Vagina (tissue), 2 donors: ENCODE results near the gene SP140L. TPM values are rescaled to one million over a fixed set of nuclear protein-coding genes. Genes with fewer than 3 reads are reported as not detected.
A peak's percentile ranks its signal among the peaks of the same experiment; 100 is the strongest.

ENCODE experiments used
- DNase-seq, 2 donors: peaks; one replicate each; pipeline ENCODE4 v3.0.0-alpha.2; 2017; ENCODE audit errors: extremely low spot score in 2 of 2
- H3K27ac ChIP-seq: fragments of 200-600 bp; sonication (generic); one replicate; pipeline ENCODE4 v1.5.1; 2019
- H3K27me3 ChIP-seq: fragments of 200-600 bp; sonication (generic); one replicate; pipeline ENCODE4 v1.5.1; 2019
- H3K36me3 ChIP-seq, 2 donors: fragments of 200-600 bp; sonication (generic); one replicate each; pipeline ENCODE4 v1.5.1; 2017 to 2019
- H3K4me1 ChIP-seq: fragments of 200-600 bp; sonication (generic); one replicate; pipeline ENCODE4 v1.5.1; 2019
- H3K4me3 ChIP-seq, 2 donors: fragments of 200-600 bp; sonication (generic); 1 replicate in 1 of 2; 2 replicates in 1 of 2; pipeline ENCODE4 v1.5.1; 2016 to 2019
- H3K9me3 ChIP-seq: fragments of 200-600 bp; sonication (generic); one replicate; pipeline ENCODE4 v1.5.1; 2019
- CTCF ChIP-seq, 3 experiments: fragments of 450-650 bp in 2 of 3; fragments of 200-600 bp in 1 of 3; sonication (generic) in 1 of 3; IDR thresholded peaks; one replicate each; pipeline ENCODE4 v1.5.1; 2017 to 2019; ENCODE audit warnings: antibody characterized with exemption in 3 of 3, mild to moderate bottlenecking in 2 of 3, moderate library complexity in 2 of 3
- POLR2A ChIP-seq, 2 donors: fragments of 450-650 bp; IDR thresholded peaks; one replicate each; pipeline ENCODE4 v1.6.1; 2017; ENCODE audit warnings: antibody characterized with exemption in 2 of 2, mild to moderate bottlenecking in 2 of 2, moderate library complexity in 2 of 2
- POLR2AphosphoS5 ChIP-seq, 2 donors: sonication (generic); formaldehyde crosslinking; IDR thresholded peaks; one replicate each; pipeline ENCODE4 v1.9.0; 2017; ENCODE audit warnings: antibody characterized with exemption in 2 of 2, mild to moderate bottlenecking in 2 of 2, low read depth in 1 of 2; ENCODE audit not compliant: insufficient read depth in 1 of 2
- intact Hi-C: fragments of 100-400 bp; cut with DNase I; formaldehyde crosslinking; loops from one replicate; pipeline ENCODE4 v1.15.1; 2023
- total RNA-seq: library from RNA; depleted of rRNA; stranded (reverse); fragments of >200 nt; gene quantifications from one replicate; pipeline ENCODE4 v1.2.3, GENCODE V29; 2016

The SP140L gene
- total RNA-seq, 1 donor from 2014 or later = 11.5 TPM

DNA sequence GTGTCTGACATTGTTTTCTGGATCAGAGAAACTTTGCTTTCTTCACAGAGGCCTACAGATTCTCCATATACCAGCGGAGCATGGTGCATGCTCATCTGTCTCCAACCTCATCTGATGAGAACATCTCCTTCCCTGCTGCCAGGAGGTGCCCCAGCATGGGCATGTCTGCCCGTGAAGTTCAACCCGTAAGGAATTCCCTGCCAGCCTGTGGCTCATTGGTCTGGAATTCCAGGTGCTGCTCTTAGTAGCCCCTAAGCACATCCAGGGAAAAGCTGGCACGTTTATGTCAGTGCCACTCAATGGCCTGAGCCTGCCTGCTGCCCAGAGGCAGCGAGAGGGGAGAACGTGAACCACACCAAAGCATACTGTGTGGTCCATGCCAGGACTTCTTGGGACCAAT lies 87.3 kb downstream of the SP140L start:
- Histone ChIP-seq H3K27ac (peak overlapping the region; percentile 98), H3K4me1 (peaks cover 77% of the 10 kb centered on the region)

GRCh38 chr2:230416061-230416721 lies 89.2 kb downstream of the SP140L start, which contains the start of gene SP100:
SP100 (plus strand) TSS chr2:230416201; CDS start chr2:230416297, 96 bp downstream.
- Histone ChIP-seq H3K27me3 (no peaks in the 10 kb centered on the region), H3K4me3 (peak within 1 kb of the TSS; percentile 49 to 64), H3K9me3 (no peaks in the 10 kb centered on the region), H3K27ac (peak within 1 kb of the TSS; percentile 98), H3K36me3 (no peaks in the 10 kb centered on the region), H3K4me1 (peaks cover 77% of the 10 kb centered on the region)
- TF ChIP-seq POLR2A (IDR thresholded peaks at IDR 0.05) (peak in 1 of 2 donors; percentile 64), CTCF (IDR thresholded peaks at IDR 0.05) (no peak), POLR2AphosphoS5 (IDR thresholded peaks at IDR 0.05; ENCODE audit: insufficient read depth in 1 of 2, low read depth in 1 of 2) (peak; percentile 87 to 95)
- no peak for DNase-seq
- intact Hi-C loops = no loop called here

More for the DNA sequence above, 87.3 kb downstream of the SP140L start:
- H3K36me3 ChIP-seq = no peaks in the 10 kb centered on the region
- DNase-seq = no peak
- intact Hi-C loops = no loop called here
- no peak overlapping the region for H3K4me3 ChIP-seq
- H3K9me3 ChIP-seq = no peaks in the 10 kb centered on the region
- TF ChIP-seq CTCF (IDR thresholded peaks at IDR 0.05) (no peak), POLR2AphosphoS5 (IDR thresholded peaks at IDR 0.05; ENCODE audit: insufficient read depth in 1 of 2, low read depth in 1 of 2) (no peak), POLR2A (IDR thresholded peaks at IDR 0.05) (no peak)
- no peaks in the 10 kb centered on the region for H3K27me3 ChIP-seq

- Histone ChIP-seq H3K4me3 (peak overlapping the region; percentile 49 to 64), H3K27ac (peak overlapping the region; percentile 98), H3K36me3 (no peaks in the 10 kb centered on the region), H3K27me3 (no peaks in the 10 kb centered on the region), H3K4me1 (peaks cover 79% of the 10 kb centered on the region), H3K9me3 (no peaks in the 10 kb centered on the region)
- no peak for TF ChIP-seq CTCF (IDR thresholded peaks at IDR 0.05)
- no peak for TF ChIP-seq POLR2A (IDR thresholded peaks at IDR 0.05)
- no peak for TF ChIP-seq POLR2AphosphoS5 (IDR thresholded peaks at IDR 0.05; ENCODE audit: insufficient read depth in 1 of 2, low read depth in 1 of 2)
- intact Hi-C loops = no loop called here
- DNase-seq = no peak
Measured at GRCh38 chr2:230417436-230417835, 90.4 kb downstream of the SP140L start.

DNA sequence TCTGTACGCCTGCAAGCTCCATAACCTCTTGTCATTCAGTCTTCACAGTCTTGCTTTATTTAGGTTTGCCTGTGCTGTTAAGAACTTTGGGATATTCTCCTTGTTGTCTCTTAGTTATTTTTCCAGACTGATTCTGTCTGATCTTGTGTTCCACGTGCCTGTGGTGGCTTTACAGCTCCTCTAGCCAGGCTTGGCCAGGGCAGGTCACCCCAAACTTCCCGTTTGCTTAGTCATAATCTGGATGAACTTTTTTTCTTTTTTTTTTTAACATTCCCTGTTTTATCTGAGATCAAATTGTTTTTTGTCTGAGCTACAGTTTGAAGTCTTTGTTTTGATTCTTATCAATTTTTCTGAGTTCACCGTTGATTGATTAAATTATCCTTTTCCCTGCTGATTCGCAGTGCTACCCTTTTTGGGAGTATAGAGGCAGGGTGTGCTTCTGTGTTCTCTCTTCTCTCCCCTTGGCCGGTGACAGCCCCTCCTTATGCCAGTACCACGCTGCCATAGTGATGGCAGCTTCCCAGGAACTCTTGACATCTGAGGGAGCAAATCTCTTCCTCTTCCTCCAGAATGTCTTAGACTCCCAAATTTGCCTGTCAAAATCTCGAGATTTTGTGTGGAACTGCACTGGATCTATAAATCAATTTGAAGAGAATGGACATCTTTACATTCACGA lies 91.5 kb downstream of the SP140L start:
- H3K9me3 ChIP-seq = no peaks in the 10 kb centered on the region
- peaks cover 81% of the 10 kb centered on the region for H3K4me1 ChIP-seq
- intact Hi-C loops = no loop called here
- no peak for DNase-seq
- TF ChIP-seq POLR2A (IDR thresholded peaks at IDR 0.05) = no peak
- peak in 1 of 2 donors; percentile 42 for TF ChIP-seq POLR2AphosphoS5 (IDR thresholded peaks at IDR 0.05; ENCODE audit: insufficient read depth in 1 of 2, low read depth in 1 of 2)
- no peak for TF ChIP-seq CTCF (IDR thresholded peaks at IDR 0.05)
- no peaks in the 10 kb centered on the region for H3K27me3 ChIP-seq
- peak overlapping the region; percentile 49 to 64 for H3K4me3 ChIP-seq
- H3K36me3 ChIP-seq = no peaks in the 10 kb centered on the region
- peak overlapping the region; percentile 98 for H3K27ac ChIP-seq

DNA sequence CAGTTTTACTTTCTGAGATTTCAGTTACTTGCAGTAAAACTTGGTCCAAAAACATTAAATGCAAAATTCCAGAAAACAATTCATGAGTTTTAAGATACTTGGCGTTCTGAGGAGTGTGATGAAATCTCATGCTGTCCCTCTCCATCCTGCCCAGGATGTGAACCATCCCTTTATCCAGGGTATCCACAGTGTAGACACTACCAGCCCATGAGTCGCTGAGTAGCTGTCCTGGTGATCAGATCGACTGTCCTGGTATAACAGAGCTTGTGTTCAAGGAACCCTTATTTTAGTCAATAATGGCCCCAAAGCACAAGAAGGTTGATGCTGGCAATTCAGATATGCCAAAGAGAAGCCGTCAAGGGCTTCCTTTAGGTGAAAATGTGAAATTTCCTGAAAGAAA lies 92.2 kb downstream of the SP140L start:
- Histone ChIP-seq H3K27me3 (no peaks in the 10 kb centered on the region), H3K4me3 (no peak overlapping the region), H3K9me3 (no peaks in the 10 kb centered on the region), H3K36me3 (no peaks in the 10 kb centered on the region), H3K27ac (peak overlapping the region; percentile 98), H3K4me1 (peaks cover 86% of the 10 kb centered on the region)
- no peak for TF ChIP-seq POLR2A (IDR thresholded peaks at IDR 0.05)
- no peak for TF ChIP-seq POLR2AphosphoS5 (IDR thresholded peaks at IDR 0.05; ENCODE audit: insufficient read depth in 1 of 2, low read depth in 1 of 2)
- TF ChIP-seq CTCF (IDR thresholded peaks at IDR 0.05) = no peak
- intact Hi-C loops = no loop called here
- DNase-seq = no peak
